H1 (cell line): ENCODE results near the gene ZBTB9. TPM values are rescaled to one million over a fixed set of nuclear protein-coding genes. Genes with fewer than 3 reads are reported as not detected.

ENCODE experiments used
- GTF2F1 ChIP-seq: IDR thresholded peaks from 2 replicates; pipeline ENCODE4 v1.6.1; 2012; ENCODE audit warnings: low read depth, low read length, improper control_type of control experiment, borderline replicate concordance
- KDM1A ChIP-seq: fragments of 200-600, 300-600 bp; sonication (generic); IDR thresholded peaks from 2 replicates; pipeline ENCODE4 v1.7.1; 2016; ENCODE audit warnings: mild to moderate bottlenecking, low read length, borderline replicate concordance
- SUZ12 ChIP-seq: fragments of 200-600 bp; sonication (generic); IDR thresholded peaks from 2 replicates; pipeline ENCODE4 v1.6.1; 2012; ENCODE audit warnings: mild to moderate bottlenecking, inconsistent platforms, low read length, moderate library complexity, mixed read lengths
- polyA plus RNA-seq, 7 experiments: library from polyadenylated mRNA; depleted of rRNA in 3 of 7; stranded (reverse) in 5 of 7; unstranded in 2 of 7; fragments of >200 nt in 5 of 7; fragments of 200-250 nt in 2 of 7; gene quantifications; 1 replicate in 5 of 7; 2 replicates in 1 of 7; 4 replicates in 1 of 7; pipeline versions ENCODE4 v1.2.1 to v1.2.3, GENCODE V29; 2011 to 2013; ENCODE audit warnings: missing spikeins in 2 of 7, mixed read lengths in 2 of 7
- total RNA-seq: library from RNA; stranded (reverse); fragmentation: NEBNext Ultra II Directional; extraction: Animal tissue kit (Norgen Biotek cat#: 25700); gene quantifications from 2 replicates; pipeline ENCODE4 v1.2.1, GENCODE V29; 2021
- TF ChIP-seq, protein P1 (sequence below): IDR thresholded peaks from 2 replicates; pipeline ENCODE4 v1.6.1; 2011; ENCODE audit warnings: low read depth, mild to moderate bottlenecking, low read length; ENCODE audit not compliant: insufficient read depth

The ZBTB9 gene
- total and polyA plus RNA-seq, 2 of the 8 experiments (the other 6 are each of a cell fraction or from before 2014, with no cell fraction given) = 16.9 to 20.2 TPM

DNA sequence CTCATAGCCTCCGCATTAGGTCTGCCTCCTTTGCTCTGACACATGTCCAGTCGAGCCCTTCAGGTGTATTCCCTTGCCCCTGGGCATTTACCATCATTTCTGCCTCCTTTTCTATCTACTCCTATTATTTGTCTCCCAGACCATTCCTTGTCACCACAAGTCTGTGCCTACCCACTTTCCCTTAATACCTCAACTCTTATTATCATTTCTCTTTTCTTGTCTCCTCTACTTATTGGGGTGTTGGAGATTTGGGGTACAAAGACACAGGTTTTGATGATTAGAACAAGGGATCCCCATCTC lies 33.1 kb upstream of the ZBTB9 start (continued):
- TF ChIP-seq, protein P1, sequence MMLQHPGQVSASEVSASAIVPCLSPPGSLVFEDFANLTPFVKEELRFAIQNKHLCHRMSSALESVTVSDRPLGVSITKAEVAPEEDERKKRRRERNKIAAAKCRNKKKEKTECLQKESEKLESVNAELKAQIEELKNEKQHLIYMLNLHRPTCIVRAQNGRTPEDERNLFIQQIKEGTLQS = no peak
- TF ChIP-seq KDM1A (no peak), GTF2F1 (no peak), SUZ12 (no peak)
